Left renal cortex interstitium (tissue), 4 donors: ENCODE data around the gene ZNF420. TPM values are rescaled to one million over a fixed set of nuclear protein-coding genes. Genes with fewer than 3 reads are reported as not detected.

Source experiments
- DNase-seq, 4 donors: peaks; one replicate each; pipeline ENCODE4 v3.0.0-alpha.2; 2013; ENCODE audit warnings: low read depth in 4 of 4, low spot score in 2 of 4, missing footprints in 1 of 4
- polyA plus RNA-seq, 4 donors: library from polyadenylated mRNA; unstranded; fragments of 120-200 nt; gene quantifications; one replicate each; pipeline ENCODE4 v1.2.1, GENCODE V29; 2013; ENCODE audit not compliant: insufficient read length in 4 of 4

ZNF420 gene
- polyA plus RNA-seq, 4 donors: 17.9 to 24.8 (median 20.3) TPM

GRCh38 chr19:37136111-37136510, 57.9 kb downstream of the ZNF420 start:
- DNase-seq: no peak

GRCh38 chr19:37148214-37148613, 70.0 kb downstream of the ZNF420 start:
- no peak for DNase-seq

GRCh38 chr19:37160153-37160552, 81.9 kb downstream of the ZNF420 start:
- DNase-seq: no peak

GRCh38 chr19:37165635-37166034, 87.4 kb downstream of the ZNF420 start:
- no peak for DNase-seq

GRCh38 chr19:37172368-37173366, 94.4 kb downstream of the ZNF420 start, which contains the start of gene ZNF585A:
Gene ZNF585A (minus strand): TSS chr19:37172695. CDS start chr19:37169910, 2,785 bp downstream.
- DNase-seq: peak; percentile 87 to 96 (median 90)

Other genes starting within 250 kb of the ZNF420 start
- 10 to 100 TPM in 3 of 4 donors, 1 to 10 TPM in 1; 9.5 to 14.5 (median 12.1) TPM for gene ZNF790, start 240.0 kb upstream of the ZNF420 start, polyA plus RNA-seq
- gene ZNF345, start 227.6 kb upstream of the ZNF420 start, polyA plus RNA-seq: 10 to 100 TPM; 10.7 to 19.3 (median 14.6) TPM
- gene ZNF829, start 162.1 kb upstream of the ZNF420 start, polyA plus RNA-seq: 1 to 10 TPM; 6.5 to 8.2 (median 7.0) TPM
- 10 to 100 TPM; 20.6 to 29.4 (median 24.8) TPM for gene ZNF568, start 162.1 kb upstream of the ZNF420 start, polyA plus RNA-seq
- gene ZNF585A, start 94.3 kb downstream of the ZNF420 start, polyA plus RNA-seq: 10 to 100 TPM; 15.4 to 19.1 (median 17.2) TPM
- 10 to 100 TPM; 14.6 to 22.8 (median 19.7) TPM for gene ZNF585B, start 132.1 kb downstream of the ZNF420 start, polyA plus RNA-seq
- gene ZNF383, start 139.8 kb downstream of the ZNF420 start, polyA plus RNA-seq: 10 to 100 TPM; 10.3 to 14.5 (median 13.6) TPM